ENCODE data around the gene SHBG. TPM values are rescaled to one million over a fixed set of nuclear protein-coding genes. Genes with fewer than 3 reads are reported as not detected.

The SHBG gene
- total RNA-seq, 1 experiment from 2014 or later, result not detected

Small RNA genes lying within 50 kb of the gene (small RNA-seq; reads per million reads assigned to genes)
- not detected for gene CD68

Other genes starting within 250 kb of the SHBG start
- 4.8 and 9.4 TPM in 2 replicates for gene TNK1, start 249.0 kb upstream of the SHBG start, total RNA-seq (2014; rRNA removed; shearing (Covaris generic))
- gene PLSCR3, start 235.6 kb upstream of the SHBG start, total RNA-seq (2014; rRNA removed; shearing (Covaris generic)), result 28.5 and 32.4 TPM in 2 replicates
- 84.6 and 111 TPM in 2 replicates for gene TMEM256, start 226.0 kb upstream of the SHBG start, total RNA-seq (2014; rRNA removed; shearing (Covaris generic))
- gene NLGN2, start 222.3 kb upstream of the SHBG start, total RNA-seq (2014; rRNA removed; shearing (Covaris generic)), result 2.2 and 2.7 TPM in 2 replicates
- gene SPEM1, start 209.8 kb upstream of the SHBG start, total RNA-seq (2014; rRNA removed; shearing (Covaris generic)), result not detected in 2 replicates
- gene SPEM2, start 204.5 kb upstream of the SHBG start, total RNA-seq (2014; rRNA removed; shearing (Covaris generic)), result not detected in 2 replicates
- not detected in 2 replicates for gene SPEM3, start 201.3 kb upstream of the SHBG start, total RNA-seq (2014; rRNA removed; shearing (Covaris generic))
- 11.7 and 19.4 TPM in 2 replicates for gene TMEM102, start 194.7 kb upstream of the SHBG start, total RNA-seq (2014; rRNA removed; shearing (Covaris generic))
- 0.46 and 0.52 TPM in 2 replicates for gene FGF11, start 190.6 kb upstream of the SHBG start, total RNA-seq (2014; rRNA removed; shearing (Covaris generic))
- gene CHRNB1, start 185.1 kb upstream of the SHBG start, total RNA-seq (2014; rRNA removed; shearing (Covaris generic)), result 0.83 and 1.6 TPM in 2 replicates
- 8.4 and 10.0 TPM in 2 replicates for gene ZBTB4, start 150.5 kb upstream of the SHBG start, total RNA-seq (2014; rRNA removed; shearing (Covaris generic))
- gene SLC35G6, start 148.7 kb upstream of the SHBG start, total RNA-seq (2014; rRNA removed; shearing (Covaris generic)), result 0.28 TPM in 1 of 2 replicates, not detected in the other
- gene POLR2A, start 145.8 kb upstream of the SHBG start, total RNA-seq (2014; rRNA removed; shearing (Covaris generic)), result 26.0 and 58.6 TPM in 2 replicates
- not detected in 2 replicates for gene TNFSF12, start 81.1 kb upstream of the SHBG start, total RNA-seq (2014; rRNA removed; shearing (Covaris generic))
- 15.6 and 19.1 TPM in 2 replicates for gene TNFSF13, start 71.4 kb upstream of the SHBG start, total RNA-seq (2014; rRNA removed; shearing (Covaris generic))
- gene SENP3, start 68.2 kb upstream of the SHBG start, total RNA-seq (2014; rRNA removed; shearing (Covaris generic)), result 73.2 and 74.3 TPM in 2 replicates
- 4.0 and 6.6 TPM in 2 replicates for gene CD68, start 50.5 kb upstream of the SHBG start, total RNA-seq (2014; rRNA removed; shearing (Covaris generic))
- gene MPDU1, start 46.3 kb upstream of the SHBG start, total RNA-seq (2014; rRNA removed; shearing (Covaris generic)), result 79.8 and 81.4 TPM in 2 replicates
- gene SOX15, start 40.0 kb upstream of the SHBG start, total RNA-seq (2014; rRNA removed; shearing (Covaris generic)), result 0.70 TPM in 1 of 2 replicates, not detected in the other
- 23.8 and 30.3 TPM in 2 replicates for gene FXR2, start 15.2 kb upstream of the SHBG start, total RNA-seq (2014; rRNA removed; shearing (Covaris generic))
- 3.2 and 5.4 TPM in 2 replicates for gene SAT2, start 2.3 kb upstream of the SHBG start, total RNA-seq (2014; rRNA removed; shearing (Covaris generic))
- gene ATP1B2, start 20.8 kb downstream of the SHBG start, total RNA-seq (2014; rRNA removed; shearing (Covaris generic)), result not detected in 2 replicates
- 57.1 and 61.0 TPM in 2 replicates for gene TP53, start 57.4 kb downstream of the SHBG start, total RNA-seq (2014; rRNA removed; shearing (Covaris generic))
- gene WRAP53, start 58.3 kb downstream of the SHBG start, total RNA-seq (2014; rRNA removed; shearing (Covaris generic)), result 18.5 and 23.0 TPM in 2 replicates
- gene EFNB3, start 75.1 kb downstream of the SHBG start, total RNA-seq (2014; rRNA removed; shearing (Covaris generic)), result not detected in 2 replicates
- gene DNAH2, start 87.6 kb downstream of the SHBG start, total RNA-seq (2014; rRNA removed; shearing (Covaris generic)), result 0.21 TPM in 1 of 2 replicates, not detected in the other
- gene KDM6B, start 204.1 kb downstream of the SHBG start, total RNA-seq (2014; rRNA removed; shearing (Covaris generic)), result 5.3 and 17.6 TPM in 2 replicates
- gene TMEM88, start 224.9 kb downstream of the SHBG start, total RNA-seq (2014; rRNA removed; shearing (Covaris generic)), result 0.43 and 0.50 TPM in 2 replicates
- 71.8 and 89.4 TPM in 2 replicates for gene NAA38, start 227.4 kb downstream of the SHBG start, total RNA-seq (2014; rRNA removed; shearing (Covaris generic))
- gene CYB5D1, start 227.9 kb downstream of the SHBG start, total RNA-seq (2014; rRNA removed; shearing (Covaris generic)), result 8.4 and 10.7 TPM in 2 replicates